Fibroblast of skin of scalp (primary cell): ENCODE results near the gene FIGNL1.

Experiments used
- DNase-seq: peaks from one replicate; pipeline ENCODE4 v3.0.0-alpha.2; 2013

Gene FIGNL1

DNA sequence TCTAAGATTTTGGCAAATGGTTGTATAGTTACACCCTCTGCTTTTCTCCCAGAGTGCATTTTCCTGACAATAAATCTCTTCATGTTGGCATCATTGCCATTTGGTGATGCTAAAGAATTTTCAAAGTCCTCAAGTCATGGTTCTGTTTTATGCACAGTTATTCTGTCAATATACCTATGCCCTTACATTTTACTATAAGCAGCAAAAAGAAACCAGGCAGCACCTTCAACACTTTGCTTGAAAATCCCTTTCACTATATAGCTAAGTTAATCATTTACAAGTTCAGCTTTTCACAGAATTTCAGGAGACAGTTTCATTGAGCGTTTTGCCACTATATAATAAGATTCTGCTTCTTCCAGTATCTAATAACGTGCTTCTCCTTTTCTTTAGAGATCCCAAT is 22.6 kb downstream of the FIGNL1 start:
- no peak for DNase-seq

DNA sequence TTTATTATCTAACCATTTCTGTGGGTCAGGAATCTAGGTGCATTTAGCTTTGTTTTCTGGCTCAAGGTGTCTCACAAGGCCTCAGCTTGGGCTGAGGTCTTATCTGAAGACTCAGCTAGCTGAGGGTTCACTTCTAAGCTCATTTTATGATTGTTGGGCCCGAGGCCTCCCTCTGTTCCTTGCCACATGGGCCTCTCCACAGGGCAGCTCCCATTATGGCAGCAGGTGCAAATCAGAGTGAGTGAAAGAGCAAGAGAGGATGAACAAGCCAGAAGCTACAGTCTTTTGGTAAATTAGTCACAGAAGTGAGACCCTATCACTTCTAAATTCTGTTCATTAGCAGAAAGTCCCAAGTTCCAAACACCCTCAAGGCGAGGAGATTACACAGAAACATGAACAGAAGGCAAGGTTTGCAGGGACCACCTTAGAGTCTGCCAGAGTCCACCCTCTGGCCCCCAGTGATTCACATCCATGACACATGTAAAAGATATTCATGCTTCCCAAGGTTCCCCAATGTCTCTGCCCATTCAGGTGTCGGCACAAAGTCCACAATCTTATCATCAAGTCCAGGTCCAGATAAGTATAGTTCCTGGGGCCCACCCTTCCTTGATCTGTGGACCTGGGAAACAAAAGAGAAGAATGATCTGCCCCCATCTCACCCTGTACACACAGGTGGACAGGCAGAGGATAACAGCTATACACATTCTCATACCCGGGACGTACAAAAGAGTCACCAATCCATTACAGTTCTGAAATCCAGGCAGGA is 23.7 kb downstream of the FIGNL1 start:
- no peak for DNase-seq

DNA sequence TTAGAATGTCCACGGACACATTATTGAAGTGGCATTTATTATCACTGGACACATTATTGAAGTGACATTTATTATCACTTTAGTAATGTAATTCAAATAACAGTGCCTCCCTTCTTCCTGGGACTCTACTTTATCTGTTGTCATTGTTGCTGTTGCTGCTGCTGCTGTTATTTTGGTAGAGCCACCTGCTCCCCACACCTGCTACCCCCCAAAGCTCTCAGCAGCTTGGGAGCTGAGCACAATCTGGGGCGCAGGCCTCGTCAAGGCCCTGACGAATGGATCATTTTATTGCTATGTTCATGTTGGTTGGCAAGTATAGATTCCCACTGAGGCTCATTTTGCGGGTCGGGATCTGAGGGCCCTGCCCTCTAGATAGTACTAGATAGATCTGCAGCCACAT is 24.8 kb downstream of the FIGNL1 start:
- no peak for DNase-seq

DNA sequence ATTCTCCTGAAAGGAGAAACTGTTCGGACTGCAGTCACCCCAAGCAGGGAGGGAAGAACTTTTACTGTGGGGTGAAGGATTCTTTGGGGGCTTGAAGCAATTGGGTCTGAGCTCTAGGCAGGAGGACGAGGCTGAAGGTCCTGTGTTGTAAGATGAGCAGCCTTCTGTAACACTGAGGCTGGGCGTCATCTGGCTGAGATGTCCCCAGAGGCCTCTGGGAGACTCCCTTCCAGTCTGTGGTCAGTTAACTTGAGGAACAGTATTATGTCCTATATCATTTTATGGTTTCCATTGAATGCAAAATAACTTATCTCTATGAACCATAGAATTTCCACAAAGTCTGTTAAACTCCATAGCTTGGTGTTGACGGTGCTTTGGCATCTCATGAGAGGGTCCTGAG is 26.3 kb downstream of the FIGNL1 start:
- no peak for DNase-seq

DNA sequence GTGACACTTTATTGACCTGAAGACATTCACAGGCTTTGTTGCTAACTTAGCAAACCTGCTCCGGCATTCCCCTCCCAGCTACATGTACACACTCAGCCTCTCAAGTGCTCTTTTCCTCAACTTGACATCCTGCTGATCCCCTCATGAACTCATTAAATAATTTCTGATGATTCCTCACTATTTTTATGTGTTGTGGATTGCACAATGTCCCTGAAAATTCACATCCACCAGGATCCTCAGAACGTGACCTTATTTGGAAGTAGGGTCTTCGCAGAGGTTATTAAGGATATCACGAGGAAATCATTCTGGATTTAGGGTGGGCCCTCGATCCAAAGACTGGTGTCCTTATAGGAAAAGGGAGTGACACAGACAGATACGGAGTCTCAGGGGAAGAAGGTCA is 27.3 kb downstream of the FIGNL1 start:
- no peak for DNase-seq

DNA sequence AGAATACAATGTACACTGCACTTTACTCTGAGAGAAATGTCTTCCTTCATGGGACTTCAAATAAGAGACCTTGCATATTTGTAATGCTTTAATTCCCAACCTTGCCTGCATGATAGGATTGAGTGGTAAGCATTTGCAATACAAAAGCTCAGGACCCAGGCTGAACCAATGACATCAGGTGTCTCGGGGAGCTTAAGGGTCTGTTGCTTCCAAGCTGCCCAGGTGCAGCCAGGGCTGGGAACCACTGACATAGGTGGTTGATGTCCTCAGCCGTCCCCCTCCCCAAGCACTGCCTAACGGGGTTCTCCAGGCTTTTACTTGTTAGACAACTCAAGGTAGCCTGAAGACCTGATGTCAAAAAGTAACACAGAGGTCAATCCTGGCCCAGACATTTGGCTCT is 29.1 kb downstream of the FIGNL1 start:
- no peak for DNase-seq

DNA sequence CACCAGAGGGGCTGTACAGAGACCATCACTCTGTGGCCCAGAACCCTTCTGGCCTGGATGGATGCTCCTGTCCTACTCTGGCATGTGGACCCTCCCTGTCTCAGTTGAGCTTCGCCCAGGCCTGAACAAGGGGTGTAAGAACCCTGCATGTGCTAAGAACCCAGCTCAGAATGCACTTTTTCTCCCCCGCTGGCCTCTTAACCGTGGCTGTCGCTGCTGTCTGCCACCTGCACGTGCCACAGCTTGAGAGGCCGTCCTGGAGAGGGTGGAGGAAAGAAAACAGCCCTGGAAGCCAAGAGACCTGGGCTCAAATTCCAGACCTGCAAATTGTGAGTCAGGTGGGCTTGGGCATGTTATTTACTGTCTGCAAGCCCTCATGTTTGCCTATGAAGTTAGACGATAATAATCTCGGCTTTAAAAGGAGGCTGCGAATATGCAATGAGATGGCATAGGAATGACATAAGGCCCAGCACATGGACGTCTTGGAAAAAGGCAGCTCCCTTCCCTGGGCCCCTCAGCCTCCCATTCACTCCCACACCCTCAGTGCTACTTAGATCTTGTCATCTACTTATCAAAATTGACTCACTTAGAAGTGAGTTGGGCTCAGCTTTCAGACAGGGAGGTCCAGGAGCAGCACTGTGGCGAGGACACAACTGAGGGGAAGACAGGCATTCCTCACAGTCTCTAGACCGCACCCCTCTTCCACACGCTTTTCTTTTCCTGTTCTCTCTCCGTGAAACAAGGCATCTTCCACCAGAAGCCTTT is 31.4 kb downstream of the FIGNL1 start:
- no peak for DNase-seq

DNA sequence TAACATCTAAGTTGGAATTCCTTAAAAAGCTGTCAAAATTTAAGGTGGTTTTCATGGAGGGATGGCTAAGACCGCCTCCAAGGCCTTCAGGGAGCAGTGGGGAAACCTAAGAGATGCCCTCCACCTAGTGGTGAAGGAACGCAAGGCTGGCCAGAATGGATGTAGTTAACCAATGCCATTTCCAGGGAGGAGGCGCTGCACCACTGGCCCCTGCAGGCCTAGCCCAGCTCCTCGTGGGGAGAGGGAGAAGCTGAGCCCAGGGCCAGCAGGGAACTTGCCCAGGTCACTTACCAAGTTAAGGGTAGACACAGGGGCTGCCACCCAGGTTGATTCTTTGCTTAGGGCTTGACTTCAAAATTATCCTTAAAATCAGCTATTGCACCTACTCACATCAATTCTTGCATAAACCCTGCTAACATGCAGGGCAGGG is 32.0 kb downstream of the FIGNL1 start:
- peak; percentile 75 for DNase-seq

DNA sequence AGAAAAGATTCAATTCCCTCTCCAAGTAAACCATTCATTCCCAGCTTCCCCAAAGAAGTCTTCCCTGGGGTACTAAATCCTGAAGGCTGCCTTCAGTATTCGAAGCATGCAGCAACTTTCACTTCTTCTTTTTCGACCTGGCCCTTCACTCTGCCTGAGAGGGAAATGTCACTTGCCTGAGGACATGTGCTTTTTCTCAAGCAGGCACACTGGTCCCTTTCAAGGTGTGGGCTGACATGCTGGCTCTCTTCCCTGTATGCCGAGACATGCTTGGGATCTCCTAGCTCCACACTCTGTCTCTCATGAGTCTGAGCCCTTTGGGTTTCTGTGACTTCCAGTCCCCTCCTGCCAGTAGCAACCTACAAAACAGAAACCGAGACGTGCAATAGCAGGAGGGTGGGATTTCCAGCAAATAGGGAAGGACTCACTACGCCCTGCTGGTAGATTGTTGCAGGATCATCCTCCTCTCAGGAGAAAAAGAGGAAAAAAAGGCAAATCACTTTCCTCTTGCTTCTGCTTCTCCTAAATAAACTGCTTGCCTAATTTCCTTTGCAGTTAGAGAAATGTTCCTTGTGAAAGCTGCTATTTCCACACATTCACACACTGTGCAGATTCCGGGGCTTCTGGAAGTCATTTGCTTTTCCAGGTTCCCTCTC is 33.5 kb downstream of the FIGNL1 start:
- DNase-seq, result no peak

DNA sequence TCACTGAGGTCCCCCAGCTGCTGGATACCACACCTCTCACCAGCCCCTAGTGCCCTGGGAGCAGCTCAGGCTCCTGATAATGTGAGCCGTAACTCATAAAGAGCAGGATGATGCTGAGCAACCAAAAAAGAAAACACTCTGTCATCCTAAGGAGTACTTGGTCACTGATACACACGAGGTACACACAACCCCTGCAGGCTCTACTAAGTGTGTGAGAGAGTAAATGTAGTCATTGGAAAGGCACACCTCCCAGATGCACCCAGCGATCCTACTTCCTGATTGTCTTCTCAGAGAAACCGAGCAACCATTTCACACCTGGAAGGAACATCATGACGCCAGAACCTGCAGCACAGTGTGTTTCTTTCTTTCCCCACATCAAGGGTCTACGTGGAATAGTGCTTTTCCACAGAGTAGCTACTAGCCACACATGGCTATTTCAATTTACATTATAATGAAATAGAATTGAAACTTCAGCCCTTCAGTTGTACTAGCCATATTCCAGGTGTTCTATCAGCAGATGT is 34.2 kb downstream of the FIGNL1 start:
- no peak for DNase-seq

DNA sequence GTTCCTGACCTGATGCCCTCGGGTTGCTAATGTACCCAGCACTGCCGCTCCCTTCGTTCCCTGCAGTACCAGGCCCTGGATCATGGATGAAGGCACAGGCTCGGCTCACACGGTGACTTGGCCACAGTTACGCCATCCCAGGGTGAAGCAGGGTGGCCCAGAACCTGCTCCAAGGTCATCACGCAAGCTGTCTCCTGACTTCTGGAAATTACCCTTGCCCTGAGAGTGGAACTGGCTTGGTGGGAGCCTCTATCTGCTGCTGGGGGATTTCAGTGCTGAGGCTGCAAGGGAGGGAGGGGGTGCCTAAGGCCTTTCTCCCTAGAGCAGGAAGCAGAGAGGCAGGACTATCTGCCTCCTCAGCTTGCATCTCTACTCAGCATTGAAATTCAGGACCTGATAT is 36.6 kb downstream of the FIGNL1 start:
- DNase-seq, result no peak

DNA sequence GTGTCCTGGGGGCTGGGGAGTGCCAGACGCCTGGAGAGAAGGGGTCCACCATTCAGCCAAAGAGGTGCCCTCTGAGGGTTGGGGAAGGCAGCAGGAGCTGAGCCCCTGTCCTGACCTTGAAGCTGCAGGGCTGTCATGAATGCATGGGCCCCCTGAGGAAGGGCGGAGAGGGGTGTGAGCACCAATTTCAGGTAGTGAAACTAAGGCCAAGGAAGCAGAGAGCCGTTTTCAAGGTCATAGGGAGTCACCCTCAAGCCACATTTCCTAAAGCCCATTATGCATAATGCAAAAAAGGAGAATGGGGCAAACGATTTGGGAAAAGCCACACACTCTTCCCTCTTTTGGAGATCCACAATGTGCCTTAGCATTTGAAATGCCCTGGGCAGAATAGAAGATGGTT is 37.2 kb downstream of the FIGNL1 start:
- DNase-seq, result no peak

DNA sequence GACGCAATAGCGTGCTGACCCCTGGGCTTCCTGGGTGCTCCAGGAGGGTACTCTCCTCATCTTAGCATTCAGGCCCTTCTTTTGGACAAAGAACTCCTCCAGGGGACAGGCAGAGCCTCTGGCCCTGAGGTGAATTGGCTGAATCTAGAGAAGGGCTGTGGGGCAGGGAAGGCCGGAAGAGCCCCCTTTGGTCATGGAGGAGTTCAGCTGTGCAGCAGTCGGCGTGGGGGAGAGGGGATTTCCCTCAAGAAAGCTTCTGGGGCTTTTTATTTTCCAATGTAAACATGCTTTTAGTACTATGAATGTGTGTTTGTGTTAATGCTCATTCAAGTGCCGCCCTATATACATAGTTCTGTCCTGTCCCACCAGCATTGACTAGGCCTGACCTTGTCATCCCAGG is 38.8 kb downstream of the FIGNL1 start:
- no peak for DNase-seq

DNA sequence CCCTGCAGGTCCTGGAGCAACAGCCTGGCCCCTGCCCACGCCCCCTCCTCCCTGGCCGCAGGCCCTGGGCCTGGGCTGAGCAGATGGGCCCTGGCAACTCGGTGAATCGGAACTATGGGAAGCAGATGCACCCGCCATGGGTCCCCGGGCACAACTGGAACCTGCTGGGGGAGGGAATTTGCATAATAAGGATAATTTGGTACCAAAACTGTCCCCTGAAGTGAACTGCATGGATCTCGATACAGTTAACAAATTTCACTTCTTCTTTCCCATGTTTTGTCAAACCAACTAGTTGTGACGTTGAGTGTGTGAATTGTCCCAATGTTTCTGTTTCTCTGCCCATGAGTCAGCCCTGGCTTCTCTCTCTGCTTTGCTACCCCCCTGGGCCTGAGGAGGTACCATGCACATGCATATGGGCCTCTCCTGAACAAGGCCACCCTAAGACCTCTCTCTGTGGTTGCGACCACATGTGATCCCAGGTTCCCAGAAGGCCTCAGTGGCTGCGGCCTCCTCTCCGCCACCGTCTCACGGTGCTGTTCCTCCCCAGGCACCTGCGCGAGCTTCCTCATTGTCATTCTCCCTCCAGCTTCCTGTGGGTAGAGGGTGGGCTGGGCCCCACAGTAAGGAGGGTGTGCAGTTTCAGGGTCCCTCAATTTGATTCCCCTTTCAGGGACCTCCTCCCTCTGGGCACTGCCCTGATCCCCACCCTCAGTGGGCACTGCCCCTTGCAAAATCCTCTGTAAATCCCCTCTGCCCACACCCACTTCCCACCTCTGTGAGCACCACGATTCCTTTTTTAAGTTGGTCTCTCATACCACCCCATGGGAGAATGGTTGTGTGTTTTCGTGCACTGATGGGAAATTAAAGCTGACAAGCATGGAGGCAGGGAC is 40.0 kb downstream of the FIGNL1 start:
- DNase-seq, result no peak

DNA sequence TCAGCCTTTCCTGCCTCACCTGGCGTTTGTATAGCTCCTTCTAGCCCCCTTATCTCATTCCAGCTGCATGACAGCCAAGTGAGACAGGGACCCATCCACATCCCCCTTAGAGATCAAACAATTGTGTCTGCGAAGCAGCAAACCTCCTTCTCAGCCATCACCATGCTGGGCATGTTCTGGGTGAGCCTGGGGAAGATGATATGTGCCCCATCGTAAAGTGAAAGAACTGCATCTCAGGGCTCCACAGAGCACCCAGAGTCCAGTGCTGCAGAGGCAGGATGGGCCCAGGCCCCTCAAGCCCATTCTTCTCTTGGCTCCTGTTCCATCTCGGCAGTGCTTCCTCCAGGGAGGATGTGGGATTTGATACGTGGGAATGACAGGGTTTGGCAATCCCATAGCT is 43.2 kb downstream of the FIGNL1 start:
- DNase-seq, result no peak

DNA sequence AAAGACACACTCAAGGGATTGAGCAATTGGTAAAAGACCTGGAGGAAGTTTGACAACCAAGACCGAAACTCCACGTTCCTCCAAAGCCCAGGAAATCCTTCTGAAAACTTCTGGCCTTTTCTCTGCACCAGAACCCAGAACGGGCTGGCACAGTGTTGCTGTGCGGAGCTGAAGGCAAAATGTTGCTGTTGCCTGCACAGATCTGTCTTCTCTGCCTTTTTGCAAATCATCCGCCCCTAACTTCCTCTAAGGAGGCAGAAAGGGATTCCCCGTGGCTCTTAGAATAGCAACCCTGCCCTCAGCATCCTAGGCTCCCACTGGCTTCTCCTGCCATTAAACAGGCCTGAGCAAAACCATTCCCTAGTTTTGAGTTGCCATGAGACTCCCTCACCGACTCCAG is 44.9 kb downstream of the FIGNL1 start:
- DNase-seq, result no peak

DNA sequence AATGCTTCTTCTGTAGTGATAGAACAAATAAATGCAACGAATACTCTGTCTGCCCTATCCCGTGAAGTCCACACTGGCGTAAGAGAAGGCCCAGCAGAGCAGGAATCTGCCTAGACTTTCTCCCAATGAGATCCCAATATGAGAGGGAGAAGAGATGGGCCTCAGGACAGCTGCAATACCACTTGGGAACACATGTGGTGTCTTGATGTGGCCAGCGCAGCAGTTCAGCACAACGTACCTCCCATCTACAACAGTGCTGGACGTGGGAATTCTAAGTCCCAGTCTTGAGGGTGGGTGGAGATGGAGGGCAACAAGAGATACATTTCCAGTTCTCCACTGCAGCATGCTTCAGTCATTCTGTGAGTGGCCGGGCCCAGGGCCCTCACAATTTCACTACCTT is 45.8 kb downstream of the FIGNL1 start:
- no peak for DNase-seq

DNA sequence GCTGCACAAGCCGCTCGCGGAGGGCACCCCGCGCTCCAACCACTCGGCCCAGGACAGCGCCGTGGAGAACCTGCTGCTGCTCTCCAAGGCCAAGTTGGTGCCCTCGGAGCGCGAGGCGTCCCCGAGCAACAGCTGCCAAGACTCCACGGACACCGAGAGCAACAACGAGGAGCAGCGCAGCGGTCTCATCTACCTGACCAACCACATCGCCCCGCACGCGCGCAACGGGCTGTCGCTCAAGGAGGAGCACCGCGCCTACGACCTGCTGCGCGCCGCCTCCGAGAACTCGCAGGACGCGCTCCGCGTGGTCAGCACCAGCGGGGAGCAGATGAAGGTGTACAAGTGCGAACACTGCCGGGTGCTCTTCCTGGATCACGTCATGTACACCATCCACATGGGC is 50.0 kb downstream of the FIGNL1 start:
- no peak for DNase-seq

DNA sequence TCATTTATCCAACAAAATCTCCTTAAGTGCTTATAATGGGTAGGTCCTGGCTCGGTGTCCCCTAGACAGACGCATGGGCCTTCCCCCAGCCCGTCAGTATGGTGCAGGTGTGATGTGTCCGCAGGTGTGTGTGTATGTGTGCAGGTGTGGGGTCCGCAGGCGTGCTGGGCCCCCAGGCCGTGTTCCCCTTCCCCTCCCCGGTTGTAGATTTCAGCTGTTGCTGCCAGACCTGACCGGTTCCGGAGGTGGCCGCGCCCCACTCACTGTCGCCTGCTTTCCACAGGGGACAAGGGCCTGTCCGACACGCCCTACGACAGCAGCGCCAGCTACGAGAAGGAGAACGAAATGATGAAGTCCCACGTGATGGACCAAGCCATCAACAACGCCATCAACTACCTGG is 50.5 kb downstream of the FIGNL1 start:
- DNase-seq, result no peak

DNA sequence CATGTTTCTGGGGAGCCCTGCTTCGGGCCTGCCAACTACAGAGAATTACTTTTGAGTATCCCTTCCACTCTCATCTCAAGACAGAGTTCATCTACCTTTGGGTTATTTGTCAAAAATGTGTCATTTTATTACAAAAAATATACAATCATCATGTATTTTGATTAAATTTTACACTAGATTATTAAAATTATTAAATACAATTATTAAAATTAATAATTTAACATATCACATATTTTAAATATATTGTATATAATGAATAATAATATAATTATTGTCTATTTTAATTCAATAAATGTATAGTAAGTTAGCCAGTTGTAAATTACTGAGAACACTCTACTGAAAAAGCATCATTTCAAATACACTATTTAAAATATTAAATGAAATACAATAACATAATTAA is 50.9 kb downstream of the FIGNL1 start:
- DNase-seq, result no peak

DNA sequence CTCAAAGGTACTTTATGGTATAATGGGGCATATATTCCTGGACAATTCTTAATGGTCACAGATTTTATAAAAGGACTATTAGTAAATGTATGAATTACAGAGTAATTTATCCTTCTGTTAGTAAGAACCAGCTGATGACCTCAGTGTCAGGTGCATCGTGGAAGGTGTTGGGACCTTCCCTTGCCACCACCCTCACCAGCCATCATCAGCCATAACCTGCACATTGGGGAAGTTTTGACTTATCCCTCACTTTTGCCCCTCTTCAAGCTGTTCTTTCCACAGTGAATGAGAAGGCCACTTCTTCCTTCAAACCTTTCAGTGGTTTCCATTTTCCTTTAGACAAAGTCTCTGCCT is 52.2 kb downstream of the FIGNL1 start:
- no peak for DNase-seq

DNA sequence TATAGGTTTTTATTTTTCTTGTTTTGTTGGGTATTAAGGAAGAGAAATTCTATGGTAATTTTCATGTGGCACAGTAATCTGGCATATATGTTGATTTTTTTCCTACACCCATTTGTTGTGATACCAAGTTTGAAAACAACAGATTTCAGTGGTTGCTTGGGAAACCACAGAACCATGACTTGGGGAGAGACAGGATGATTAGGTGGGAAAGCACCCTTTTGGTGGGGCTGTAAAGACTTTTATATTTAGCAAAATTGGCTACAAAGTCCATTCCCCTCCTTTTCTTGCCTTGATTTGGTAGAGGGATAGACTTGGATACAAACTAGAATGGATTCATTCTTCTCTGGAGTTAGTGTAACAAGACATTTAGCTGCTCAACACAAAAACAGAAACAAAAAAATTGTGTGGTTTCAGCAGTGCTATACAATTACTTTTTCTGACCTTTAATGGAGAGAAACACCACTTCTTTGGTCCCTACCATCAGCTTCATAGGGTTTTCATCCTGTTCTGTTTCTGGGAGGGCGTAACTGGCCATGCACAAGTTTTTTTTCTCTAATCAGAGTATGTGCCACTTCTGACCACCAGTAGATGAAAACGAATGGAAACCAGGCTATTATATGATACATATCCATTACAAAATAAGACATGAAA is 52.7 kb downstream of the FIGNL1 start:
- DNase-seq, result no peak
